Fibroblast of skin of scalp (primary cell): ENCODE results near the gene ABCD1.
"Not testable (repeated sequence)": the region's sequence is repeated elsewhere in the genome, so short reads cannot be mapped to it uniquely, and the experiment has no call there.

Source experiments
- DNase-seq: peaks from one replicate; pipeline ENCODE4 v3.0.0-alpha.2; 2013

Gene ABCD1

GRCh38 chrX:153709726-153710674, 14.7 kb upstream of the ABCD1 start:
- no peak for DNase-seq

- DNase-seq, result no peak
These were observed 10.4 kb upstream of the ABCD1 start for GRCh38 chrX:153714256-153714655.

GRCh38 chrX:153717445-153717844, 7.2 kb upstream of the ABCD1 start:
- DNase-seq, result no peak

- DNase-seq, result no peak
These were observed 5.4 kb upstream of the ABCD1 start for GRCh38 chrX:153719238-153719637.

GRCh38 chrX:153719701-153720100, 5.0 kb upstream of the ABCD1 start:
- DNase-seq, result no peak

- DNase-seq, result no peak
These were observed 1.8 kb upstream of the ABCD1 start for GRCh38 chrX:153722704-153723350.

GRCh38 chrX:153723351-153724251, 1.1 kb upstream of the ABCD1 start:
- DNase-seq, result peak; percentile 33

GRCh38 chrX:153725039-153725831, 579 bp downstream of the ABCD1 start:
- no peak for DNase-seq

- DNase-seq, result no peak
These were observed 1.2 kb downstream of the ABCD1 start for GRCh38 chrX:153725832-153726285.

GRCh38 chrX:153726286-153727122, 1.8 kb downstream of the ABCD1 start:
- peak; percentile 38 for DNase-seq

- peak; percentile 10 for DNase-seq
These were observed 2.7 kb downstream of the ABCD1 start for GRCh38 chrX:153727123-153727931.

GRCh38 chrX:153728095-153728494, 3.4 kb downstream of the ABCD1 start:
- DNase-seq, result no peak

- DNase-seq, result no peak
These were observed 4.4 kb downstream of the ABCD1 start for GRCh38 chrX:153728951-153729631.

GRCh38 chrX:153730115-153730514, 5.5 kb downstream of the ABCD1 start:
- not testable (repeated sequence) for DNase-seq

GRCh38 chrX:153731117-153731844, 6.6 kb downstream of the ABCD1 start:
- no peak for DNase-seq

- DNase-seq, result no peak
These were observed 7.2 kb downstream of the ABCD1 start for GRCh38 chrX:153731845-153732215.

GRCh38 chrX:153732401-153732800, 7.7 kb downstream of the ABCD1 start:
- no peak for DNase-seq

- DNase-seq, result no peak
These were observed 9.1 kb downstream of the ABCD1 start for GRCh38 chrX:153733651-153734240.
